Ammon's horn (tissue), 1 donor: ENCODE results near the gene ABCA8.
A peak's percentile ranks its signal among the peaks of the same experiment; 100 is the strongest.
"Not testable (repeated sequence)": the region's sequence is repeated elsewhere in the genome, so short reads cannot be mapped to it uniquely, and the experiment has no call there.

Source experiments
- DNase-seq: peaks from one replicate; pipeline ENCODE4 v3.0.0-alpha.2; 2016; ENCODE audit warnings: low spot score

Gene ABCA8, protein sequence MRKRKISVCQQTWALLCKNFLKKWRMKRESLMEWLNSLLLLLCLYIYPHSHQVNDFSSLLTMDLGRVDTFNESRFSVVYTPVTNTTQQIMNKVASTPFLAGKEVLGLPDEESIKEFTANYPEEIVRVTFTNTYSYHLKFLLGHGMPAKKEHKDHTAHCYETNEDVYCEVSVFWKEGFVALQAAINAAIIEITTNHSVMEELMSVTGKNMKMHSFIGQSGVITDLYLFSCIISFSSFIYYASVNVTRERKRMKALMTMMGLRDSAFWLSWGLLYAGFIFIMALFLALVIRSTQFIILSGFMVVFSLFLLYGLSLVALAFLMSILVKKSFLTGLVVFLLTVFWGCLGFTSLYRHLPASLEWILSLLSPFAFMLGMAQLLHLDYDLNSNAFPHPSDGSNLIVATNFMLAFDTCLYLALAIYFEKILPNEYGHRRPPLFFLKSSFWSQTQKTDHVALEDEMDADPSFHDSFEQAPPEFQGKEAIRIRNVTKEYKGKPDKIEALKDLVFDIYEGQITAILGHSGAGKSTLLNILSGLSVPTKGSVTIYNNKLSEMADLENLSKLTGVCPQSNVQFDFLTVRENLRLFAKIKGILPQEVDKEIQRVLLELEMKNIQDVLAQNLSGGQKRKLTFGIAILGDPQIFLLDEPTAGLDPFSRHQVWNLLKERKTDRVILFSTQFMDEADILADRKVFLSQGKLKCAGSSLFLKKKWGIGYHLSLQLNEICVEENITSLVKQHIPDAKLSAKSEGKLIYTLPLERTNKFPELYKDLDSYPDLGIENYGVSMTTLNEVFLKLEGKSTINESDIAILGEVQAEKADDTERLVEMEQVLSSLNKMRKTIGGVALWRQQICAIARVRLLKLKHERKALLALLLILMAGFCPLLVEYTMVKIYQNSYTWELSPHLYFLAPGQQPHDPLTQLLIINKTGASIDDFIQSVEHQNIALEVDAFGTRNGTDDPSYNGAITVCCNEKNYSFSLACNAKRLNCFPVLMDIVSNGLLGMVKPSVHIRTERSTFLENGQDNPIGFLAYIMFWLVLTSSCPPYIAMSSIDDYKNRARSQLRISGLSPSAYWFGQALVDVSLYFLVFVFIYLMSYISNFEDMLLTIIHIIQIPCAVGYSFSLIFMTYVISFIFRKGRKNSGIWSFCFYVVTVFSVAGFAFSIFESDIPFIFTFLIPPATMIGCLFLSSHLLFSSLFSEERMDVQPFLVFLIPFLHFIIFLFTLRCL (N-terminal part only)

GRCh38 chr17:68955181-68955841, at the start of gene ABCA8:
Gene ABCA8 (minus strand): TSS chr17:68955392. CDS start chr17:68942034, 13,358 bp downstream.
- DNase-seq = peak; percentile 90

- not testable (repeated sequence) for DNase-seq
These were observed 49.6 kb upstream of the ABCA8 start for GRCh38 chr17:69004759-69005158.

GRCh38 chr17:68999743-69000142, 44.6 kb upstream of the ABCA8 start:
- not testable (repeated sequence) for DNase-seq

- DNase-seq = no peak
These were observed 37.9 kb upstream of the ABCA8 start for GRCh38 chr17:68993112-68993511.

GRCh38 chr17:68987966-68988365, 32.8 kb upstream of the ABCA8 start:
- no peak for DNase-seq

DNA sequence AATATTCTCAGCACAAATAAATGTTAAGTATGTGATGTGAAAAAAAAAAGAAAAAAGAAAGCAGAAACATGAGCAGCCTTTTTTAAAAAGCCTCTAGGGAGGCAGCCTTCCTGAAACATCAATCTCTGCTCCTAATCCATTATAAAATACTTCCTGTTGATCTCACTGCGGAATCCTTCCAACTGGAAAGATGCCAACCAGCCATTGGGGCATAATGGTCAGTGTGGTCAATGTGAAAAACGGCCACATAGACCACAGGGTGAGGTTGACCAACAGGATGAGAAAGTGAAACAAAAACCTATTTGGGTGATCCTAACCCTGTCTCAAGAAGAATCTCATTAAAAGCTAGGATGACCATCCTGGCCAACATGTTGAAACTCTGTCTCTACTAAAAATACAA, 26.1 kb upstream of the ABCA8 start:
- DNase-seq = peak; percentile 33

- no peak for DNase-seq
These were observed 18.1 kb upstream of the ABCA8 start for GRCh38 chr17:68973098-68973846.

- DNase-seq = peak; percentile 56
These were observed 17.0 kb upstream of the ABCA8 start for GRCh38 chr17:68972119-68972704.

DNA sequence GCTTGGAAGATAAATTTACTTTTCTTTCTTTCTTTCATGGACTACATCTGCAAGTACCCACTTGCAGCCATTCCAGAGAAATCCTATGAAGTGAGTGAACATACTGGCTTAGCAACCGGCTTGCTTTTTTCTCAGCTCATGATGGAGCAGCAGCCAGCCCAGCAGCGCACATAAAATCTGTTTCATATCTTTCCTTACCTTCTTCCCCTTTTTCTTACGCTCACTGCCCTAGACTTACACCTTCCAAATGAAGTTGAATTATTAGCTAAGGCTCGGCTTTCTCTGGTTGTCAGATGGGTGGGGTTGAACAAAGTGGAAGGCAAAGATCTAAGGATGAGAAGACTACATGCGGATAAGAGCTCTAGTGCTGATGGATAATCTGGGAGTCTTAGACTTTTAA, 13.9 kb upstream of the ABCA8 start:
- no peak for DNase-seq

- no peak for DNase-seq
These were observed 8.8 kb upstream of the ABCA8 start for GRCh38 chr17:68963958-68964357.

GRCh38 chr17:68961214-68961882, 6.2 kb upstream of the ABCA8 start:
- DNase-seq = peak; percentile 66

DNA sequence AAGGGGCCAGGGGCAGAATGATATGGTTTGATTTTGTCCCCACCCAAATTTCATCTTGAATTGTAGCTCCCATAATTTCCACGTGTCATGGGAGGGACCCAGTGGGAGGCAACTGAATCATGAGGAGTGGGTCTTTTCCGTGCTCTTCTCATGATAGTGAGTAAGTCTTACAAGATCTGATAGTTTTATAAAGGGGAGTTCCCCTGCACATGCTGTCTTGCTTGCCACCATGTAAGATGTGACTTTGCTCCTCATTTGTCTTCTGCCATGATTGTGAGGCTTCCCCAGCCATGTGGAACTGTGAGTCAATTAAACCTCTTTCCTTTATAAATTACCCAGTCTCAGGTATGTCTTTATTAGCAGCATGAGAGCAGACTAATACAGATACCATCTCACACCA, 3.9 kb upstream of the ABCA8 start:
- DNase-seq = not testable (repeated sequence)

DNA sequence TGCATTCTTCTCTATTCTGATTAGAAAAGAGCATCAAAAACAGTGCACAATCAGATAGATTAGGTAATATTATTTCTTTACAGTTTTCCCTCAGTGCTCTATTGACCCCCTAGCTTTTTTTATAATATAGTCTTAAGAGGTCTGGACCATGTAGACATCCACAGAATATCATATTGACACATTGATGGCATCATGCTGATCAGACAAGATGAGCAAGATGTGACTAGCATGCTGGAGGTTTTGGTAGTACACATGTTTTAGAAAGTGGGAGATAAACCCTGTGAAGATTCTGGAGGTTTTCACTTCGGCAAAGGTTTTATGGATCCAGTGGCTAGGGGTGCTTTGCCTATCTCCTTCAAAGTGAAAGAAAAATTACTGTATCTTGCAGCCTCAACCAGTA, 2.8 kb upstream of the ABCA8 start:
- DNase-seq = no peak

GRCh38 chr17:68954146-68954896, 871 bp downstream of the ABCA8 start:
- no peak for DNase-seq

GRCh38 chr17:68953340-68953997, 1.7 kb downstream of the ABCA8 start:
- DNase-seq = no peak

DNA sequence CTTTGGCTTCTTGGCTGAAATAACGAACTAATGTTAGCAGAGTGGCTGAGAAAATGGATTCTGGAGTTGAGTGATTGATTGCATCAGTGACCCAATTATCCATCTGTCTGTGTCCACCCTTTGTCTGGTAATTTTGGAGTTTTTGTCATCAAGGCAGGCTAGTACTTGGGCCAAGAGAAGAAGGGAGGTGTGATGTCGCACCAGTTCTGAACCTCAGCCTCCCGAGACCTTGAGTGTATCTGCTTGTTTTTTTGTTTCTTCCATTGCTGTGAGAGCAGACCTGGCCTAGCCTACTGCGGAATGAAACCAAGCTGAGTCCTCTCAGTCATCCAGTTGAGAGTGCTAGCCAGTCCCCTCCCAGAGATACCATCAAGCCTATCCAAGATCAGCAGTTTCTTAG, 4.5 kb downstream of the ABCA8 start:
- DNase-seq = no peak

GRCh38 chr17:68947868-68948267, 7.3 kb downstream of the ABCA8 start:
- not testable (repeated sequence) for DNase-seq

GRCh38 chr17:68944435-68945035, 10.7 kb downstream of the ABCA8 start:
- DNase-seq = no peak
